GM23248 (cell line): ENCODE results near the gene DPYD.

Source experiments
- EZH2 ChIP-seq: fragments of 200-600 bp; sonication (generic); IDR thresholded peaks from 2 replicates; pipeline ENCODE4 v1.6.1; 2018; ENCODE audit warnings: antibody characterized with exemption, mild to moderate bottlenecking; ENCODE audit not compliant: insufficient read depth, poor library complexity, severe bottlenecking
- EZH2phosphoT487 ChIP-seq: fragments of 200-600 bp; sonication (generic); IDR thresholded peaks from 2 replicates; pipeline ENCODE4 v1.6.1; 2018; ENCODE audit warnings: antibody characterized with exemption, moderate library complexity, mild to moderate bottlenecking, low read depth; ENCODE audit not compliant: insufficient read depth

DNA sequence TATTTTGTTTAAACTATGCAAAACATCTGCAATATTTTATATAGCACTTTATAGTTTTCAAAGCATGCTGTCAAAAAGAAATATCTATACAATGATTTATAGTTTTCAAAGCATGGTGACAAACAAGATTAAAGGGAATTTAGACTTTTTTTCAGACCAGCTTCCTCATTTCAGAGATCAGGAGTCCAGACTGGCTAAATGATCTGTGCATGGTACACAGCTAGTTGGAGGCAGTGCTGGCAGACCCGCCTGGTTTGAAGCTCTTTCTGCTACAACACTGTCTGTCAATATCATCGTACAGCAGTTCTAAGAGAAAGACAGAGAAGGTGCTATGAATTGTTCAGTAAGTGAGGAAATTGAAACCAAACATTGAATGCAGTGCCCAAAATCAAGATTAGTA, 720.2 kb downstream of the DPYD start:
- TF ChIP-seq EZH2 (no peak), EZH2phosphoT487 (no peak)
